Measurements from ENCODE around the gene CFAP157.

- no peak for TF ChIP-seq CTCF (IDR thresholded peaks at IDR 0.05)
- TF ChIP-seq POLR2A (IDR thresholded peaks at IDR 0.05): no peak
These were observed 3.5 kb downstream of the CFAP157 start for GRCh38 chr9:127710204-127710783.

All from vagina (tissue), 2 donors.